SK-N-MC (cell line): ENCODE data around the gene ANKRD9.

Source experiments
- DNase-seq: peaks from one replicate; pipeline ENCODE4 v3.0.0-alpha.2; 2011; ENCODE audit warnings: low read depth, low spot score
- H3K27ac ChIP-seq: fragments of 200-600 bp; sonication (generic); 2 replicates; pipeline ENCODE4 v1.5.1; 2016; ENCODE audit warnings: mixed run types
- H3K36me3 ChIP-seq: fragments of 200-600 bp; sonication (generic); 2 replicates; pipeline ENCODE4 v1.6.1; 2017; ENCODE audit warnings: antibody characterized with exemption, low read length, mixed read lengths; ENCODE audit not compliant: insufficient read depth
- H3K4me3 ChIP-seq: fragments of 200-600 bp; sonication (generic); 2 replicates; pipeline ENCODE4 v1.5.1; 2016
- H3K9ac ChIP-seq: fragments of 200-600 bp; sonication (generic); 2 replicates; pipeline ENCODE4 v1.8.0; 2017; ENCODE audit warnings: mixed run types, mixed read lengths; ENCODE audit not compliant: insufficient read length
- H3K9me3 ChIP-seq: fragments of 200-600 bp; sonication (generic); 2 replicates; pipeline ENCODE4 v1.6.1; 2017; ENCODE audit warnings: low read depth, mild to moderate bottlenecking, antibody characterized with exemption, low read length, moderate library complexity, mixed read lengths
- EZH2 ChIP-seq: fragments of 200-600 bp; sonication (generic); IDR thresholded peaks from one replicate; pipeline ENCODE4 v1.6.1; 2017; ENCODE audit warnings: antibody characterized with exemption
- FOXP2 ChIP-seq: optimal IDR thresholded peaks from 2 replicates; pipeline ENCODE3; 2011; ENCODE audit warnings: mild to moderate bottlenecking, moderate library complexity; ENCODE audit not compliant: insufficient read depth; ENCODE audit errors: extremely low read length, control extremely low read depth
- POLR2AphosphoS5 ChIP-seq: IDR thresholded peaks from 2 replicates; pipeline ENCODE4 v1.6.1; 2012; ENCODE audit warnings: mild to moderate bottlenecking, low read depth, low read length, borderline replicate concordance

The ANKRD9 gene

GRCh38 chr14:102491786-102492530 is 17.6 kb downstream of the ANKRD9 start:
- TF ChIP-seq FOXP2 = no peak
- no peak for TF ChIP-seq POLR2AphosphoS5
- no peak for TF ChIP-seq EZH2
- DNase-seq = no peak
- Histone ChIP-seq H3K9me3 (no peaks in the 10 kb centered on the region), H3K4me3 (no peak overlapping the region), H3K27ac (no peak overlapping the region), H3K9ac (no peak overlapping the region), H3K36me3 (no peaks in the 10 kb centered on the region)

- DNase-seq = no peak
- Histone ChIP-seq H3K27ac (no peak overlapping the region), H3K36me3 (no peaks in the 10 kb centered on the region), H3K9me3 (no peaks in the 10 kb centered on the region), H3K9ac (no peak overlapping the region), H3K4me3 (no peak overlapping the region)
- TF ChIP-seq EZH2 (no peak), POLR2AphosphoS5 (no peak), FOXP2 (no peak)
Measured at GRCh38 chr14:102491366-102491765, 18.2 kb downstream of the ANKRD9 start.

- H3K4me3 ChIP-seq = no peak overlapping the region
- H3K9ac ChIP-seq = no peak overlapping the region
- no peaks in the 10 kb centered on the region for H3K9me3 ChIP-seq
- DNase-seq = no peak
- H3K27ac ChIP-seq = no peak overlapping the region
- H3K36me3 ChIP-seq = no peaks in the 10 kb centered on the region
- TF ChIP-seq EZH2 (no peak), FOXP2 (no peak), POLR2AphosphoS5 (no peak)
Measured at GRCh38 chr14:102490456-102490855, 19.1 kb downstream of the ANKRD9 start.

- Histone ChIP-seq H3K36me3 (no peaks in the 10 kb centered on the region), H3K27ac (peak overlapping the region; percentile 60; the same call in 1 of the 2 replicates)
Measured at GRCh38 chr14:102487204-102487577, 22.4 kb downstream of the ANKRD9 start.

GRCh38 chr14:102486513-102487203 is 22.9 kb downstream of the ANKRD9 start:
- Histone ChIP-seq H3K9ac (peak overlapping the region; percentile 15), H3K36me3 (no peaks in the 10 kb centered on the region), H3K4me3 (no peak overlapping the region), H3K9me3 (no peaks in the 10 kb centered on the region), H3K27ac (peak overlapping the region; percentile 60; the same call in 1 of the 2 replicates)
- DNase-seq = no peak
- TF ChIP-seq POLR2AphosphoS5 = no peak
- TF ChIP-seq FOXP2 = no peak
- no peak for TF ChIP-seq EZH2

More at GRCh38 chr14:102487204-102487577, 22.4 kb downstream of the ANKRD9 start:
- Histone ChIP-seq H3K4me3 (no peak overlapping the region), H3K9me3 (no peaks in the 10 kb centered on the region), H3K9ac (peak overlapping the region; percentile 15)
- TF ChIP-seq POLR2AphosphoS5 = no peak
- TF ChIP-seq FOXP2 = no peak
- TF ChIP-seq EZH2 = no peak
- no peak for DNase-seq

GRCh38 chr14:102485693-102486512 is 23.7 kb downstream of the ANKRD9 start:
- TF ChIP-seq FOXP2 = no peak
- TF ChIP-seq EZH2 = no peak
- TF ChIP-seq POLR2AphosphoS5 = no peak
- Histone ChIP-seq H3K36me3 (no peaks in the 10 kb centered on the region), H3K4me3 (no peak overlapping the region), H3K9me3 (no peaks in the 10 kb centered on the region), H3K27ac (no peak overlapping the region), H3K9ac (no peak overlapping the region)
- DNase-seq = no peak

- Histone ChIP-seq H3K36me3 (no peaks in the 10 kb centered on the region), H3K9me3 (no peaks in the 10 kb centered on the region), H3K27ac (no peak overlapping the region), H3K4me3 (no peak overlapping the region), H3K9ac (no peak overlapping the region)
- no peak for DNase-seq
- TF ChIP-seq POLR2AphosphoS5 (no peak), FOXP2 (no peak), EZH2 (no peak)
Measured at GRCh38 chr14:102484316-102484715, 25.3 kb downstream of the ANKRD9 start.

GRCh38 chr14:102481791-102482238 is 27.8 kb downstream of the ANKRD9 start:
- no peak overlapping the region for H3K9ac ChIP-seq
- no peak for TF ChIP-seq FOXP2
- no peak for TF ChIP-seq EZH2
- TF ChIP-seq POLR2AphosphoS5 = no peak
- no peak for DNase-seq
- no peak overlapping the region for H3K4me3 ChIP-seq
- H3K9me3 ChIP-seq = no peaks in the 10 kb centered on the region
- no peak overlapping the region for H3K27ac ChIP-seq
- no peaks in the 10 kb centered on the region for H3K36me3 ChIP-seq
